ENCODE measurements around the gene DIP2C. TPM values are rescaled to one million over a fixed set of nuclear protein-coding genes. Genes with fewer than 3 reads are reported as not detected.
A peak's percentile ranks its signal among the peaks of the same experiment; 100 is the strongest.

Gene DIP2C
- total and polyA plus RNA-seq, 3 experiments from 2014 or later, result 0.44 to 1.1 (median 0.55) TPM

- peak in 1 of 5 donors; percentile 16 for DNase-seq
These were observed 58.8 kb downstream of the DIP2C start for GRCh38 chr10:630581-631073.

GRCh38 chr10:629186-629998 is 60.1 kb downstream of the DIP2C start:
- no peaks in the 10 kb centered on the region for H3K9me3 ChIP-seq (ENCODE audit: low read length)
- H3K36me3 ChIP-seq (ENCODE audit: insufficient read depth, low read length), result no peaks in the 10 kb centered on the region
- no peaks in the 10 kb centered on the region for H3K4me1 Mint-ChIP-seq
- peak in 1 of 5 donors; percentile 15 for DNase-seq
- H3K27ac ChIP-seq (ENCODE audit: low read depth, low read length), result no peak overlapping the region
- no peak overlapping the region for H3K4me3 Mint-ChIP-seq
- no peak overlapping the region for H3K27ac Mint-ChIP-seq
- peaks cover 0 to 1% (median 0%) of the 10 kb centered on the region in 5 donors for H3K9me3 Mint-ChIP-seq
- H3K4me3 ChIP-seq (ENCODE audit: low read length), result no peak overlapping the region
- H3K27me3 Mint-ChIP-seq, result peaks cover 7 to 20% of the 10 kb centered on the region in 2 donors
- no peaks in the 10 kb centered on the region for H3K27me3 ChIP-seq (ENCODE audit: insufficient read depth, low read length, poor library complexity, severe bottlenecking)
- no peaks in the 10 kb centered on the region for H3K36me3 Mint-ChIP-seq
- no peaks in the 10 kb centered on the region for H3K4me1 ChIP-seq (ENCODE audit: insufficient read depth, low read length)
- CTCF ChIA-PET, result no interaction called here
- POLR2A ChIA-PET, result no interaction called here

More at GRCh38 chr10:630581-631073, 58.8 kb downstream of the DIP2C start:
- Mint-ChIP-seq H3K36me3 (no peaks in the 10 kb centered on the region), H3K27me3 (peaks cover 12 to 25% of the 10 kb centered on the region in 2 donors), H3K4me1 (no peaks in the 10 kb centered on the region), H3K27ac (no peak overlapping the region), H3K4me3 (no peak overlapping the region), H3K9me3 (peaks cover 0 to 1% (median 0%) of the 10 kb centered on the region in 5 donors)
- H3K36me3 ChIP-seq (ENCODE audit: insufficient read depth, low read length), result no peaks in the 10 kb centered on the region
- no peaks in the 10 kb centered on the region for H3K9me3 ChIP-seq (ENCODE audit: low read length)
- H3K27ac ChIP-seq (ENCODE audit: low read depth, low read length), result no peak overlapping the region
- no peaks in the 10 kb centered on the region for H3K4me1 ChIP-seq (ENCODE audit: insufficient read depth, low read length)
- H3K4me3 ChIP-seq (ENCODE audit: low read length), result no peak overlapping the region
- ChIA-PET POLR2A (no interaction called here), CTCF (no interaction called here)
- no peaks in the 10 kb centered on the region for H3K27me3 ChIP-seq (ENCODE audit: insufficient read depth, low read length, poor library complexity, severe bottlenecking)

GRCh38 chr10:628386-629045 is 61.0 kb downstream of the DIP2C start:
- ChIA-PET POLR2A (no interaction called here), CTCF (no interaction called here)
- Histone ChIP-seq H3K36me3 (ENCODE audit: insufficient read depth, low read length) (no peaks in the 10 kb centered on the region), H3K9me3 (ENCODE audit: low read length) (no peaks in the 10 kb centered on the region), H3K27ac (ENCODE audit: low read depth, low read length) (no peak overlapping the region), H3K27me3 (ENCODE audit: insufficient read depth, low read length, poor library complexity, severe bottlenecking) (no peaks in the 10 kb centered on the region), H3K4me3 (ENCODE audit: low read length) (no peak overlapping the region), H3K4me1 (ENCODE audit: insufficient read depth, low read length) (no peaks in the 10 kb centered on the region)
- Mint-ChIP-seq H3K27ac (no peak overlapping the region), H3K4me3 (no peak overlapping the region), H3K4me1 (no peaks in the 10 kb centered on the region), H3K36me3 (no peaks in the 10 kb centered on the region), H3K27me3 (peaks cover 5 to 13% of the 10 kb centered on the region in 2 donors), H3K9me3 (peaks cover 0 to 1% (median 0%) of the 10 kb centered on the region in 5 donors)
- peak in 1 of 5 donors; percentile 43 for DNase-seq

GRCh38 chr10:627032-627992 is 62.2 kb downstream of the DIP2C start:
- CTCF ChIA-PET, result no interaction called here
- Mint-ChIP-seq H3K4me1 (no peaks in the 10 kb centered on the region), H3K36me3 (no peaks in the 10 kb centered on the region), H3K27ac (no peak overlapping the region), H3K9me3 (peaks cover 0 to 1% (median 0%) of the 10 kb centered on the region in 5 donors), H3K27me3 (peaks cover 5 to 19% of the 10 kb centered on the region in 2 donors), H3K4me3 (no peak overlapping the region)
- Histone ChIP-seq H3K4me1 (ENCODE audit: insufficient read depth, low read length) (no peaks in the 10 kb centered on the region), H3K27me3 (ENCODE audit: insufficient read depth, low read length, poor library complexity, severe bottlenecking) (no peaks in the 10 kb centered on the region), H3K9me3 (ENCODE audit: low read length) (no peaks in the 10 kb centered on the region), H3K4me3 (ENCODE audit: low read length) (no peak overlapping the region), H3K36me3 (ENCODE audit: insufficient read depth, low read length) (no peaks in the 10 kb centered on the region), H3K27ac (ENCODE audit: low read depth, low read length) (no peak overlapping the region)
- DNase-seq, result no peak
- POLR2A ChIA-PET, result no interaction called here

- H3K36me3 Mint-ChIP-seq, result no peaks in the 10 kb centered on the region
- no peak for DNase-seq
- H3K4me3 Mint-ChIP-seq, result no peak overlapping the region
- H3K9me3 Mint-ChIP-seq, result peaks cover 0 to 1% (median 0%) of the 10 kb centered on the region in 5 donors
- H3K4me1 ChIP-seq (ENCODE audit: insufficient read depth, low read length), result no peaks in the 10 kb centered on the region
- ChIA-PET CTCF (no interaction called here), POLR2A (no interaction called here)
- no peaks in the 10 kb centered on the region for H3K9me3 ChIP-seq (ENCODE audit: low read length)
- H3K36me3 ChIP-seq (ENCODE audit: insufficient read depth, low read length), result no peaks in the 10 kb centered on the region
- no peaks in the 10 kb centered on the region for H3K27me3 ChIP-seq (ENCODE audit: insufficient read depth, low read length, poor library complexity, severe bottlenecking)
- H3K4me3 ChIP-seq (ENCODE audit: low read length), result no peak overlapping the region
- peak overlapping the region in 1 of 8 donors; percentile 61 for H3K27ac Mint-ChIP-seq
- H3K4me1 Mint-ChIP-seq, result no peaks in the 10 kb centered on the region
- H3K27ac ChIP-seq (ENCODE audit: low read depth, low read length), result no peak overlapping the region
- H3K27me3 Mint-ChIP-seq, result peaks cover 7 to 29% of the 10 kb centered on the region in 2 donors
These were observed 63.4 kb downstream of the DIP2C start for GRCh38 chr10:625751-626711.

- no peaks in the 10 kb centered on the region for H3K36me3 Mint-ChIP-seq
- H3K4me1 Mint-ChIP-seq, result peaks cover 0 to under 1% (median 0%) of the 10 kb centered on the region in 3 donors
- H3K4me3 Mint-ChIP-seq, result no peak overlapping the region
- Histone ChIP-seq H3K9me3 (ENCODE audit: low read length) (no peaks in the 10 kb centered on the region), H3K36me3 (ENCODE audit: insufficient read depth, low read length) (no peaks in the 10 kb centered on the region), H3K4me3 (ENCODE audit: low read length) (no peak overlapping the region), H3K27me3 (ENCODE audit: insufficient read depth, low read length, poor library complexity, severe bottlenecking) (no peaks in the 10 kb centered on the region), H3K27ac (ENCODE audit: low read depth, low read length) (no peak overlapping the region), H3K4me1 (ENCODE audit: insufficient read depth, low read length) (no peaks in the 10 kb centered on the region)
- no peak for DNase-seq
- H3K27ac Mint-ChIP-seq, result no peak overlapping the region
- ChIA-PET CTCF (no interaction called here), POLR2A (no interaction called here)
- peaks cover 0 to 1% (median 0%) of the 10 kb centered on the region in 5 donors for H3K9me3 Mint-ChIP-seq
- peaks cover 7 to 32% of the 10 kb centered on the region in 2 donors for H3K27me3 Mint-ChIP-seq
These were observed 64.2 kb downstream of the DIP2C start for GRCh38 chr10:625333-625696.

GRCh38 chr10:624605-625332 is 64.7 kb downstream of the DIP2C start:
- H3K27me3 ChIP-seq (ENCODE audit: insufficient read depth, low read length, poor library complexity, severe bottlenecking), result no peaks in the 10 kb centered on the region
- Mint-ChIP-seq H3K27me3 (peaks cover 7 to 34% of the 10 kb centered on the region in 2 donors), H3K27ac (no peak overlapping the region), H3K36me3 (no peaks in the 10 kb centered on the region), H3K4me3 (no peak overlapping the region), H3K9me3 (peaks cover 0 to 1% (median 0%) of the 10 kb centered on the region in 5 donors), H3K4me1 (peaks cover 0 to 3% (median 0%) of the 10 kb centered on the region in 3 donors)
- DNase-seq, result no peak
- H3K4me3 ChIP-seq (ENCODE audit: low read length), result no peak overlapping the region
- H3K9me3 ChIP-seq (ENCODE audit: low read length), result no peaks in the 10 kb centered on the region
- H3K4me1 ChIP-seq (ENCODE audit: insufficient read depth, low read length), result no peaks in the 10 kb centered on the region
- H3K36me3 ChIP-seq (ENCODE audit: insufficient read depth, low read length), result no peaks in the 10 kb centered on the region
- no peak overlapping the region for H3K27ac ChIP-seq (ENCODE audit: low read depth, low read length)
- POLR2A ChIA-PET, result no interaction called here
- CTCF ChIA-PET, result no interaction called here

Measured in CD8-positive, alpha-beta memory T cell (primary cell).